ENCODE measurements around the gene TBX10. TPM values are rescaled to one million over a fixed set of nuclear protein-coding genes. Genes with fewer than 3 reads are reported as not detected.

The TBX10 gene
- total RNA-seq, 1 experiment from 2014 or later, result not detected

Other genes starting within 250 kb of the TBX10 start
- 7.3 and 13.3 TPM in 2 replicates for gene RAD9A, start 247.8 kb downstream of the TBX10 start, total RNA-seq (2014; rRNA removed; shearing (Covaris generic))
- 223 and 247 TPM in 2 replicates for gene PPP1CA, start 237.9 kb downstream of the TBX10 start, total RNA-seq (2014; rRNA removed; shearing (Covaris generic))
- not detected in 2 replicates for gene TBC1D10C, start 235.7 kb downstream of the TBX10 start, total RNA-seq (2014; rRNA removed; shearing (Covaris generic))
- gene CARNS1, start 224.1 kb downstream of the TBX10 start, total RNA-seq (2014; rRNA removed; shearing (Covaris generic)), result 0.22 TPM in 1 of 2 replicates, not detected in the other
- gene RPS6KB2, start 211.3 kb downstream of the TBX10 start, total RNA-seq (2014; rRNA removed; shearing (Covaris generic)), result 36.6 and 37.1 TPM in 2 replicates
- 0.20 and 0.47 TPM in 2 replicates for gene PTPRCAP, start 202.1 kb downstream of the TBX10 start, total RNA-seq (2014; rRNA removed; shearing (Covaris generic))
- 79.7 and 137 TPM in 2 replicates for gene CORO1B, start 196.3 kb downstream of the TBX10 start, total RNA-seq (2014; rRNA removed; shearing (Covaris generic))
- gene GPR152, start 187.0 kb downstream of the TBX10 start, total RNA-seq (2014; rRNA removed; shearing (Covaris generic)), result not detected in 2 replicates
- gene CABP4, start 184.4 kb downstream of the TBX10 start, total RNA-seq (2014; rRNA removed; shearing (Covaris generic)), result 6.9 and 9.0 TPM in 2 replicates
- 13.5 and 16.1 TPM in 2 replicates for gene TMEM134, start 170.5 kb downstream of the TBX10 start, total RNA-seq (2014; rRNA removed; shearing (Covaris generic))
- gene AIP, start 156.7 kb downstream of the TBX10 start, total RNA-seq (2014; rRNA removed; shearing (Covaris generic)), result 65.7 and 81.6 TPM in 2 replicates
- gene PITPNM1, start 134.4 kb downstream of the TBX10 start, total RNA-seq (2014; rRNA removed; shearing (Covaris generic)), result 18.7 and 36.7 TPM in 2 replicates
- gene CDK2AP2, start 131.6 kb downstream of the TBX10 start, total RNA-seq (2014; rRNA removed; shearing (Covaris generic)), result 63.8 and 71.7 TPM in 2 replicates
- gene CABP2, start 116.3 kb downstream of the TBX10 start, total RNA-seq (2014; rRNA removed; shearing (Covaris generic)), result not detected in 2 replicates
- 436 and 441 TPM in 2 replicates for gene GSTP1, start 56.0 kb downstream of the TBX10 start, total RNA-seq (2014; rRNA removed; shearing (Covaris generic))
- 118 and 153 TPM in 2 replicates for gene NDUFV1, start 32.8 kb downstream of the TBX10 start, total RNA-seq (2014; rRNA removed; shearing (Covaris generic))
- 2.6 and 5.7 TPM in 2 replicates for gene NUDT8, start 9.8 kb downstream of the TBX10 start, total RNA-seq (2014; rRNA removed; shearing (Covaris generic))
- gene ACY3, start 11.0 kb upstream of the TBX10 start, total RNA-seq (2014; rRNA removed; shearing (Covaris generic)), result 0.91 TPM in 2 replicates
- not detected in 2 replicates for gene ALDH3B2, start 34.9 kb upstream of the TBX10 start, total RNA-seq (2014; rRNA removed; shearing (Covaris generic))